ENCODE results near the gene CLDN15. TPM values are rescaled to one million over a fixed set of nuclear protein-coding genes. Genes with fewer than 3 reads are reported as not detected.

The CLDN15 gene
- total RNA-seq, 1 experiment from 2014 or later = 2.1 TPM

GRCh38 chr7:101239191-101239950, 1.8 kb upstream of the CLDN15 start:
- no peaks in the 10 kb centered on the region for H3K27me3 ChIP-seq (replicated peaks)
- no peak for DNase-seq (ENCODE audit: low read depth in 1 of 2, low spot score in 2 of 2)
- no peak overlapping the region for H3K4me3 ChIP-seq
- no peak overlapping the region for H3K27ac ChIP-seq
- H3K9me3 ChIP-seq (replicated peaks) = no peaks in the 10 kb centered on the region
- H3K4me1 ChIP-seq (replicated peaks) = peaks cover 8% of the 10 kb centered on the region
- H3K36me3 ChIP-seq = peaks cover 43% of the 10 kb centered on the region

- no peak for DNase-seq (ENCODE audit: low read depth in 1 of 2, low spot score in 2 of 2)
- Histone ChIP-seq H3K27ac (no peak overlapping the region), H3K9me3 (replicated peaks) (no peaks in the 10 kb centered on the region), H3K4me3 (no peak overlapping the region), H3K4me1 (replicated peaks) (peaks cover 2% of the 10 kb centered on the region), H3K36me3 (peaks cover 39% of the 10 kb centered on the region), H3K27me3 (replicated peaks) (no peaks in the 10 kb centered on the region)
These were observed 902 bp upstream of the CLDN15 start for GRCh38 chr7:101238226-101239182.

- Histone ChIP-seq H3K9me3 (replicated peaks) (no peaks in the 10 kb centered on the region), H3K36me3 (peaks cover 29% of the 10 kb centered on the region), H3K27me3 (replicated peaks) (no peaks in the 10 kb centered on the region), H3K4me3 (no peak overlapping the region), H3K27ac (no peak overlapping the region), H3K4me1 (replicated peaks) (no peaks in the 10 kb centered on the region)
- DNase-seq (ENCODE audit: low read depth in 1 of 2, low spot score in 2 of 2) = no peak
These were observed 1.2 kb downstream of the CLDN15 start for GRCh38 chr7:101236292-101236835.

- no peaks in the 10 kb centered on the region for H3K4me1 ChIP-seq (replicated peaks)
- DNase-seq (ENCODE audit: low read depth in 1 of 2, low spot score in 2 of 2) = no peak
- no peak overlapping the region for H3K4me3 ChIP-seq
- H3K36me3 ChIP-seq = peaks cover 22% of the 10 kb centered on the region
- H3K27me3 ChIP-seq (replicated peaks) = no peaks in the 10 kb centered on the region
- no peak overlapping the region for H3K27ac ChIP-seq
- no peaks in the 10 kb centered on the region for H3K9me3 ChIP-seq (replicated peaks)
These were observed 2.1 kb downstream of the CLDN15 start for GRCh38 chr7:101235522-101235921.

GRCh38 chr7:101235050-101235449, 2.6 kb downstream of the CLDN15 start:
- no peaks in the 10 kb centered on the region for H3K4me1 ChIP-seq (replicated peaks)
- no peak for DNase-seq (ENCODE audit: low read depth in 1 of 2, low spot score in 2 of 2)
- H3K27ac ChIP-seq = no peak overlapping the region
- no peaks in the 10 kb centered on the region for H3K27me3 ChIP-seq (replicated peaks)
- peaks cover 17% of the 10 kb centered on the region for H3K36me3 ChIP-seq
- H3K4me3 ChIP-seq = no peak overlapping the region
- no peaks in the 10 kb centered on the region for H3K9me3 ChIP-seq (replicated peaks)

GRCh38 chr7:101234636-101235035, 3.0 kb downstream of the CLDN15 start:
- Histone ChIP-seq H3K9me3 (replicated peaks) (no peaks in the 10 kb centered on the region), H3K4me1 (replicated peaks) (no peaks in the 10 kb centered on the region), H3K27ac (no peak overlapping the region), H3K36me3 (peaks cover 13% of the 10 kb centered on the region), H3K27me3 (replicated peaks) (no peaks in the 10 kb centered on the region), H3K4me3 (no peak overlapping the region)
- no peak for DNase-seq (ENCODE audit: low read depth in 1 of 2, low spot score in 2 of 2)

- no peak overlapping the region for H3K27ac ChIP-seq
- no peak for DNase-seq (ENCODE audit: low read depth in 1 of 2, low spot score in 2 of 2)
- H3K4me3 ChIP-seq = no peak overlapping the region
- H3K4me1 ChIP-seq (replicated peaks) = no peaks in the 10 kb centered on the region
- no peaks in the 10 kb centered on the region for H3K27me3 ChIP-seq (replicated peaks)
- peaks cover 8% of the 10 kb centered on the region for H3K36me3 ChIP-seq
- no peaks in the 10 kb centered on the region for H3K9me3 ChIP-seq (replicated peaks)
These were observed 3.6 kb downstream of the CLDN15 start for GRCh38 chr7:101233907-101234547.

GRCh38 chr7:101232141-101232850, 5.3 kb downstream of the CLDN15 start:
- Histone ChIP-seq H3K27ac (no peak overlapping the region), H3K4me3 (no peak overlapping the region)

GRCh38 chr7:101231644-101232043, 6.0 kb downstream of the CLDN15 start:
- no peak for DNase-seq (ENCODE audit: low read depth in 1 of 2, low spot score in 2 of 2)
- H3K36me3 ChIP-seq = peaks cover 6% of the 10 kb centered on the region; the same call in 1 of the 2 replicates

More at GRCh38 chr7:101232141-101232850, 5.3 kb downstream of the CLDN15 start:
- H3K27me3 ChIP-seq (replicated peaks) = no peaks in the 10 kb centered on the region
- H3K36me3 ChIP-seq = peaks cover 4% of the 10 kb centered on the region
- H3K9me3 ChIP-seq (replicated peaks) = no peaks in the 10 kb centered on the region
- H3K4me1 ChIP-seq (replicated peaks) = no peaks in the 10 kb centered on the region
- no peak for DNase-seq (ENCODE audit: low read depth in 1 of 2, low spot score in 2 of 2)

GRCh38 chr7:101226721-101227120, 10.9 kb downstream of the CLDN15 start:
- H3K27ac ChIP-seq = no peak overlapping the region
- no peaks in the 10 kb centered on the region for H3K9me3 ChIP-seq (replicated peaks)
- peaks cover 32% of the 10 kb centered on the region for H3K36me3 ChIP-seq
- no peak overlapping the region for H3K4me3 ChIP-seq
- no peaks in the 10 kb centered on the region for H3K27me3 ChIP-seq (replicated peaks)
- H3K4me1 ChIP-seq (replicated peaks) = no peaks in the 10 kb centered on the region
- DNase-seq (ENCODE audit: low read depth in 1 of 2, low spot score in 2 of 2) = no peak

More at GRCh38 chr7:101231644-101232043, 6.0 kb downstream of the CLDN15 start:
- H3K27me3 ChIP-seq (replicated peaks) = no peaks in the 10 kb centered on the region
- H3K9me3 ChIP-seq (replicated peaks) = no peaks in the 10 kb centered on the region
- H3K4me3 ChIP-seq = no peak overlapping the region
- no peaks in the 10 kb centered on the region for H3K4me1 ChIP-seq (replicated peaks)
- H3K27ac ChIP-seq = no peak overlapping the region

- no peaks in the 10 kb centered on the region for H3K27me3 ChIP-seq (replicated peaks)
- H3K4me1 ChIP-seq (replicated peaks) = no peaks in the 10 kb centered on the region
- no peak overlapping the region for H3K4me3 ChIP-seq
- no peaks in the 10 kb centered on the region for H3K9me3 ChIP-seq (replicated peaks)
- H3K36me3 ChIP-seq = peaks cover 32% of the 10 kb centered on the region
- no peak for DNase-seq (ENCODE audit: low read depth in 1 of 2, low spot score in 2 of 2)
- no peak overlapping the region for H3K27ac ChIP-seq
These were observed 12.0 kb downstream of the CLDN15 start for GRCh38 chr7:101225650-101226049.

GRCh38 chr7:101223528-101223927, 14.1 kb downstream of the CLDN15 start:
- Histone ChIP-seq H3K9me3 (replicated peaks) (no peaks in the 10 kb centered on the region), H3K27me3 (replicated peaks) (no peaks in the 10 kb centered on the region), H3K36me3 (peaks cover 32% of the 10 kb centered on the region), H3K4me1 (replicated peaks) (no peaks in the 10 kb centered on the region), H3K4me3 (no peak overlapping the region), H3K27ac (no peak overlapping the region)
- DNase-seq (ENCODE audit: low read depth in 1 of 2, low spot score in 2 of 2) = no peak

GRCh38 chr7:101222275-101222830, 15.2 kb downstream of the CLDN15 start:
- H3K4me1 ChIP-seq (replicated peaks) = no peaks in the 10 kb centered on the region
- no peak overlapping the region for H3K4me3 ChIP-seq
- no peaks in the 10 kb centered on the region for H3K27me3 ChIP-seq (replicated peaks)
- no peaks in the 10 kb centered on the region for H3K9me3 ChIP-seq (replicated peaks)
- no peak overlapping the region for H3K27ac ChIP-seq
- H3K36me3 ChIP-seq = peaks cover 29% of the 10 kb centered on the region
- no peak for DNase-seq (ENCODE audit: low read depth in 1 of 2, low spot score in 2 of 2)

Data from SJSA1 (cell line).